ENCODE results near the gene SLC29A3.

SLC29A3 gene

DNA sequence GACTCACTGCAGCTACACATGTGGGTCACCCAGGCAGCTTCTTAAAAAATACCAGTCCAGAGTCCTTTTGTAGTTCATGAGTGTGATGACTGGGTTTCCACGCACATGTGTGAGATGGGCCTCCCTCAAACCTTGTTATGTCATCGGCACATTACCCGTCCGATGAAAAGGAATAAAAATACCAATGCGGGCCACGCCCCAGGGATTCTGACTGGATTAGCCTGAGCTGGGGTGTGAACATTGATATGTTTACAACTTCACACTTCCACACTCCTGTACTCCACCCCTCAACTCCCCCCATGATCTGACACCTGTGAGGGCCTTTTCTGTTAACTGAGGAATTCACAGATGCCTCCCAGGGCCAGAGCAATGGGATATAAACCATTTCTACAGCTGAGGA, 6.2 kb downstream of the SLC29A3 start:
- no peak for DNase-seq

DNA sequence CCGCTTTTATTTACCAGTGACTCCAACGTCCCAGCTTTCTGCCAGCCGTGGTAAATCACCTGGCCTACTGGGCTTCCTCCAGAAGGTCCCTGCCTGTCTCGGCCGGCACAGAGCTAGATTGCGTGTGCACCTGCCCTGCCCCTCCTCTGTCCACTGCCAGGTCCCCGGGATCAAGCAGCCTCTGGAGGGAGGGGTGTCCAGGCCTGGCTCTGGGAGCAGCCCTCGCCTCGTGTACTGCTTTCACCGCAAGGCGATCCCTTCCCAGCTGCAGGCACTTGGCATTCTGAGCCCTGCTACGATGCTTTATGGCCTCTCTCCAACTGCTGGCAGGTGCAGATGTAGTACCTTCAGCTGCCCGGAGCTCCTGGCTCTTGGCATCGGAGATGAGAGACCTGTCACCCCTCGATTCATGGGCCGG, 7.4 kb downstream of the SLC29A3 start:
- no peak for DNase-seq

DNA sequence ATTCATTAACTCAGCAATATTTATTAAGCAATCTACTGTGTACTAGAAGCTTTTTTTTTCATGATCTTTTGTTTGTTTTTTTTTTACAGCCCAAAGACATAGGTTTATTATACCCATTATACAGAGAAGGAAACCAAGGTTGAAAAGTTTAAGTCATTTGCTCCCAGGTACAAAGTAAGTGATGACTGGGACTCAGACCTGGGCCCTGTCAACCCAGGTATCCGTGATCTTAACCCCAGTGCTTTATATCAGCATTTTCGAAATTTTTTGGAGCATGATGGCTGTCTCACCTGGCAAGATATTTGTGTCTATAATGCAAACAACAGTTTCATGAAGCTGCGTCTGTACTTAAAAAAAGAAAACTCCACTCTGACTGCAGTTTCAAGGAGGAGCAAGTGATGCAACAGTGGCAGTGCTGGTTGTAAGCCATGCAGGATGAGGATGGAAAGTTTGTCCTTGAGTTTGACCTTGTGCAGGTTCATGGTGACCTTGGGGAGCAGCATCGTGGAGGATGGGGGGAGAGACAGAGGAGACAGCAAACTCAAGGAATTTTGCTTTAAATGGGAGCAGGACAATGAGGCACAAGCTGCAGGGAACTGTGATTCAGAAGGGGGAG, 11.8 kb downstream of the SLC29A3 start:
- DNase-seq, result no peak

DNA sequence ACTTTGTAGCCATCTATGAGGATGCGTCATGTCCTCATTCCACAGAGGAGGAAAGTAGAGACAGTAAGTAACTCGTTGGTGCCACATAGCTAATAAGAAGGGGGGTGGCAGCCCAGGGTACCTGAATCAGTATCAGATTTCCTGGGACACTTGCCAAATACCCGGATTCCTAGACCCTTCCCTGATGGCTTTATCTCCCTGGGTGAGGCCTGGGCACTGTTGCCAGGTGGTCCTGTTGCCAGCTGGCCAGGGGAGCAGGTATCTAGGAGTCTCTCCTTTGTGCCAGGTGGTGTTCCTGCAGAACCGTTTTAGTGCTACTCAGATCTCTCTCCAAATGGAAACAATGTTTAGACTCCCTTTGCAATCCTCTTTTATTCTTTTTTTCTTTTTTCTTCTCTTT, 12.7 kb downstream of the SLC29A3 start:
- no peak for DNase-seq

DNA sequence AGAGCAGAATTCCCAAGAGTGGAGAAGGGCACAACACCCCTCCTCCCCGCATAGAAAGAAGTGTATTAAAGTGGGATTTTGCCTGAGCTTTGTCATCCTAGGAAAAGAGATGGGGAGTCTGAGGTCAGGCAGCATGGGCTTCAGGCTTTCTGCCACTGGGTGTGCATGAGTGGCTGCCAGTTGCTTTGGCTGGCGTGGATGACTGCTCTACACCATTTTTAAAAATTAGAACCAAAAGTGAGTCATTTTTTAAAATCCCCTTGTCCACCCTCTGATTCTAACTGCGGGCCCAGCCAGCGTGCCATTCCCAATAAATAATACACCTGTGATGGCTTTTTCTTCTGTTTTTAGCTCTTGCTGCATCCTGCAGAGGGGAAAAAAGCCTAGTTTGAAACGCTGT, 13.4 kb downstream of the SLC29A3 start:
- no peak for DNase-seq

DNA sequence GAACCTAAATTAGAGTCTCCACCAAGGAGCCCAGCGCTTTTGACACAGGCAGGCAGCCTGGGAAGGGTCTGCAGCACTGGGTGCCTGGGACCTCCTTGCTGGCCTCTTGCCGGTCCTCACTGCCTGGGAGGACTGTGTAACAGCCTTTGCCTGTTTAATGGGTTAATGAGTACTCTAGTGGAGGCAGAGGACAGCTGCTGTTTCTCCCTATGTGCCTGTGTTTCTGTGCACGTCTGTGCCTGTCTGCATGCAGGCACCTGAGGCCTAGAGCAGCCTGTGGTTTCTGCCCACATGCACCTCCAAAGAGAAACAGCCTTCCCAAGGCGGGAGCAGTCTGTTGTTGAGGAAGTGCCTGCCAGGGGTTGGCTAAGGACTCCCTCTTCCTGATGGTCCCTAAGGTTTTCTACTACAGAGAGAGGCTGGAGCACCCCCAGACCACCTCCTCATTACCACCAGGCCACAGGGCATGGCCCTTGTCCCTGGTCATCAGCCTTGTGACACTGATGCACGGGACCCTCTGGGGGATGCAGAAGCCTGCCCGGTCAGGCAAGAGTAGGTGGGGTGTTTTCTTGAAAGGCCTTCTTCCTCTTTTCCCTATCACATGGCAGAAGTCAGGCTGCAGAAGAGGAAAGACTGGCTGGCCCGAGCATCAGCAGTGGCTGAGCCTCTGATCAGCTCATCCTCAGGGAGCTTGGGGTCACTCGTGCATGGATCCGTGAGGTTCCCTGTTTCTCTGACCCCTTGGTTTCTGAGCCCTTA, 14.2 kb downstream of the SLC29A3 start:
- DNase-seq, result peak; percentile 80 to 82

DNA sequence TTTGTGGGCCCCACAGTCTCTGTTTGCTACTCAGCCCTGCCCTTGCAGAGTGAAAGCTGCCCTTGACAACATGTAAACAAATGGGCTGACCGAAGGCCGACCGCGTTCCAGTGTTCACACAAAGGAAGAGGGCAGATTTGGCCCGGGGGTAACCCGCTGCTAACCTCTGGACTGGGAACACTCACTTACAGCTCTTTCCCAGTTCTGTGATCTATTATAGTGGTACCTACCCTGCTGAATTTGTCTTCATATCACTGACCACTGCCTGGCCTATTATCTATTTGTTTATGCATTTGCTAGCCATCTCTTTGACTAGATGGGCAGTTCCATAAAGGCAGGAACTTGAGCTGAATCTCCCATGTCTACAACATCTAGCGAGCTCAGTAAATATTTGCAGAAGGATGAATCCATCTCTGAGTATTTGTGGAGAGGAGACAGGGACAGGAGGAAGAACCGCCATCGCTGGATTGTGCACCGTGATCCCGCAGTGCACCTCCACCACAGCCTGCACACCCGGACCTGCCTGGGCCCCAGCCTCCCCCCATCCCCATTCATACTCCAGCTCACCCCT, 15.2 kb downstream of the SLC29A3 start:
- no peak for DNase-seq

DNA sequence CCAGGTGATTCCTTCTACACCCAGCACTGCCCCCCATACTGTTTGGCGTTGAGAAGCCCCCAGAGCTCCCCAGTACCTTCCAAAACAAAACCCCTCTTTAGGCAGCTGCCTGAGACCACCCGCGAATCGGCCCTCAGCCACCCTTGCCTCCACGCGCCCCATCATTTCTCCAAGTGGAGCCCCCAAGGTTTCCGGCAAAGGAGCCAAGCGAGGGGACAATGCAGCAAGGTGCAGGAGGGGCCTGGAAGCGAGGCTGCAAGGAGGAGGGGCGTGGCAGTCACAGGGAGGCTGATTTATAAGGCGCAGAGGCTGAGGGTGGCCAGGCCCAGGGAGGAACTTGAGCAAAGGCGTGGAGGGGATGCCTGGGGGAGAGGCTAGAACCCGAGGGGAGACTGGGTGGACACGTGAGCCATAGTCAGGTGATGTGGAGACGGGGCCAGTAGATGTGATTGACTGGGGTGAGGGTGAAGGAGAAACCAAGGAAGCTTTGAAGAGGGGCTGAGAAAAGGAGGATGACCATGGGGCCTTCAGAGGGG, 16.2 kb downstream of the SLC29A3 start:
- DNase-seq, result no peak

DNA sequence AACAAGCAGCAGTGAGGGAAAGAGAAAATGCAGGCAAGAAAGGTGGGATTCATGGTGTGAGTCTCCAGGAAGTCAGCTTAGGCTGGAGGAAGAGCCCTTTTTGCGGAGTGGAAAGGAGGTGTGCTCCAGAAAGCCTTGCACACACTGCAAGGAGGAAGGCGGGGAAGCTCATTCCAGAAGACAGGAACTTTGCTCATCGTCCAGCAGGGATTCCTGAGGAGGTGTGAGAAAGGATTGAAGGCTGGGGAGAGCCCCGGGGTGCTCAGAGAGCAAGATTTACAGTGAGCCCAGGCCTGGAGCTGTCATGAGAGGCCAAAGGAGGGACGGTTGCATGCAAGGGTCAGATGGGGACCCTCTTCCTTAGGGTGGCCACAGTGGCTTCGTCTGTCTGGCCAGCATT, 17.6 kb downstream of the SLC29A3 start:
- no peak for DNase-seq

DNA sequence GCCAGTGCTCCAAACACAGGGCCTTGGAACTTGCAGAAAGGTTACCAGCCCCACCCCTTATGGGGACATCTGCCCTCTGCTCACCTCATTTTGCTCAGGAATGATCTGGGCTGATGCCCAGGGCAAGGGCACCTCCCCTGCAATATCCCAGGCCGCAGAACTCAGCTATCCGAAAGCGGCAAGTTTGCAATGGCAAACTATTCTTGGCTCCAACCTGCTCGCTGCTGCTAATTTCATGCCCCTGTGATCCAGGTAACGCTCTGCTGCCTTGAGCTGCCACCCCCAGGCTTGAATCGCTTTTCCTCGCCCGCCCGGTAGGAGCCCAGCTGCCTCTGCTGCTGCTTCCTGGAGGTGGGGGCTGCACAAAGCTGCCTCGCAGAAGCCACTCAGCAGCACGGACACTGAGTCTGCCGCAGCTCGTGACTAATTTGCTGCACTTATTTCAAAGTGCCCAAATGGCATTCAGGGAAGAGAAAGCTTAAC, 18.2 kb downstream of the SLC29A3 start:
- no peak for DNase-seq

DNA sequence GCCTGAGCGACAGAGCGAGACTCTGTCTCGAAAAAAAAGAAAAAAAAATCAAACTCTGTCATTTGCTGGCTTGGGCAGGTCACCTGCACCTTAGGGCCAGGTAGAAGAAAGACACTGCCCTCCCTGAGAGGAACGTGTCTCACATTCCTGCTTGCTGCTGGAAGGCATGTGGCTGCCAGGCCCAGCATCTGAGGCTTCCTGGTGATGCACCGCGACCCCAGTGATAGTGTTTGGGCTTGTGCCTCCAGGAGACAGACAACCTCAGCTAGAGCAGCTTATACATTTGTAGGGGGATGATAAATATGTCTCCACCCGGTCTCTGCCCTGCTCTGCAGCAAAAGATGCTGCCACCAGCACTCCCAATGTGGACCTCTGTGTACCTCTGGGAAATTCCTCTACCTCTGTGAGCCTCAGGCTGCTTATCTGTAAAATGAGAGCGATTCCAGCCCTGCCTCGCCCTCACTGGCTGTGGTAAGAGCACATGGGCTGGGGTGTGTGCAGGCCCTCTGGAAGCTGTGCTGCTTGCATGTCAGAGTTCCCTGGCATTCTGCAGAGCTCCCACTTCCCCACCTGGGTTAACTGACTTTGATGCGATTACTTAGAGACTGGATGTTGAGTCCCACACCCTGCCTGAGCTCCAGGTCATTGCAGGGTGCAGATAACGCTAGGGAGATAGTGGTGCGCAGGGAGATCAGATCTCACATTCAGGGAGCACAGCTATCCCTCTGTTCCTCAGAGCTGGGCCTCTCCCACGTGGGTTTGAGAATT, 19.9 kb downstream of the SLC29A3 start:
- DNase-seq, result no peak

DNA sequence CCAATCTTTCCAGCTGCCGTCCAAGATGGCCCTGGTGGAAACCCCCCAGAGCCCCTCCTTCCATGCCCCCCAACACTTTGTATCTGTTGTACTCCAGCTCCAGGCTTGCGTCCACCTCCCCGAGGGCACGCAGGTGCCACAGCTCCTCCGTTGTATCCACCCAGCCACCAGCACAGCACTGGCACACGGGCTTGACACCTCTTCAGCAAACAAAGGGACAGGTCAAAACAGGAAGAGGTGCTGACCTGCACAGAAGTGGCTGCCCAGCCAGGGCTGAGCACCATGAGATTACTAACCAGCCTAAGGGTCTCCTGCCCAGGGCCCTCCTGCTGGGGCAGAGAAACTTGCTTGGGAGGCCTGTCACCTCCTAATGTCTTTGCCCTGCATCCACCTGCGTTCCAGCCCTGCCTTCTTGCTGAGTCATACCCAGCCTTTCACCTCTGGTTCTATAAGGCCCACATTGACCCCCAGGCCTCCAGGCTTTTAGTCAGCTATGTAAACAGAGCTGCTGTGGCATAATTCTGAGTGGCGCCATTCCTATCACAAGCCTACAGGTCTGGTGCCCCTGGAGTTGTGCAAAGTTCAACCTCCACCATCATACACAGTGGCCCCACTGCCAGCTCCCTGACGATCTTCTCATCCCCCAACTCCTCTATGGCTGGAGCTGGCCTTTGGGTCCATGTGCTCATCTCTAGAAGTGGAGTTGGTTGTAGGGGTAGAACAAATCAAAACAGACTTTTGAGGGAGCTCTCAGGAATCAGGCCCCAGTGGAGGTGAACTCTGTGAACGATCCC, 20.9 kb downstream of the SLC29A3 start:
- DNase-seq, result no peak

DNA sequence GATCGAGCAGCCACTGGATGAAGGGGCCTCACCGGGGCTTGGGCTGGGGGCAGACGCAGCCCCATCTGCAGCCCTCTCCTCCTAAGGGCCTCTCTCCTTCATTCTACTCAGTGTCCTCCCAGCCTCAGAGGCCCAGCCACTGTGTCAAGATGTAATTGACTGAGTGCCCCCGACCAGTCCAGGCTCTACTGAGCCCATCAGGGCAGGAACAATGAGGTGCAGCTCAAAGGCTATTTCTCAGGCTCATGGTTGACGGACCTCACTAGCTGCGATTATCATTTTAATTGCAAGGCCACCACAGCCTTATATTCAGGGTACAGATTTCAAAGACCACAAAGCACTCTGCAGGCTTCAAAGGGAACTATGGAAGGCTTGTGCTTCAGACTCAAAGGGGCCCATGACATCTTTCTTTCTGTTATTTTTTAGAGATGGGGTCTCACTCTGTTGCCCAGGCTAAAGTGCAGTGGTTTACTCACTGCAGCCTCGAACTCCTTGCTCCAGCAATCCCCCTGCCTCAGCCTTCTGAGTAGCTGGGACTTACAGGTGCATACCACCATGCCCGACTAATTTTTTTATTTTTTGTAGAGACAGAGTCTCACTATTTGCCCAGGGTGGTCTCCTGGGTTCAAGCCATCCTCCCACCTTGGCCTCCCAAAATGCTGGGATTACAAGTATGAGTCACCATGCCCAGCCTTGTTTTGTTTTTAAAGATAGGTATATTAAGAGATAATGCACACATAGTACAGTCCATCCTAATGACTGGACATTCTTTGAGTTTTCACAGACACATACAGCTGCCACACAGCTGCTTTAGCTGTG, 23.7 kb downstream of the SLC29A3 start:
- DNase-seq, result no peak

DNA sequence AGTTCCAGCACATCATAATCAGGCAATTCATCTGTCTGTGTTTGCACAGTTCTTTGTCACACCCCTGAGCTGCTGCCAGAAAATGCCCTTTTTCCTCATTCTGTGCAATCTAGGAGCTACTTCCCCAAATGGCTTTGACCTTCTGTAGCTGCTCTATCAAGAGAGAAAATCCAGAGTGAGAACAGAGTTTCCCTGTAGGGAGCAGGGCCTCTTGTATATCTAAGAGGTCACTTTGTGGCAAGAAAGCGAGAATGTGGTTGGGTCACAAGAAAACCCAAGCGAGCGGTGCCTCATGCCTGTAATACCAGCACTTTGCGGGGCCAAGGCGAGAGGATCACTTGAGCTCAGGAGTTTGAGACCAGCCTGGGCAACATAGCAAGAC, 24.3 kb downstream of the SLC29A3 start:
- DNase-seq, result peak; percentile 75 to 78

DNA sequence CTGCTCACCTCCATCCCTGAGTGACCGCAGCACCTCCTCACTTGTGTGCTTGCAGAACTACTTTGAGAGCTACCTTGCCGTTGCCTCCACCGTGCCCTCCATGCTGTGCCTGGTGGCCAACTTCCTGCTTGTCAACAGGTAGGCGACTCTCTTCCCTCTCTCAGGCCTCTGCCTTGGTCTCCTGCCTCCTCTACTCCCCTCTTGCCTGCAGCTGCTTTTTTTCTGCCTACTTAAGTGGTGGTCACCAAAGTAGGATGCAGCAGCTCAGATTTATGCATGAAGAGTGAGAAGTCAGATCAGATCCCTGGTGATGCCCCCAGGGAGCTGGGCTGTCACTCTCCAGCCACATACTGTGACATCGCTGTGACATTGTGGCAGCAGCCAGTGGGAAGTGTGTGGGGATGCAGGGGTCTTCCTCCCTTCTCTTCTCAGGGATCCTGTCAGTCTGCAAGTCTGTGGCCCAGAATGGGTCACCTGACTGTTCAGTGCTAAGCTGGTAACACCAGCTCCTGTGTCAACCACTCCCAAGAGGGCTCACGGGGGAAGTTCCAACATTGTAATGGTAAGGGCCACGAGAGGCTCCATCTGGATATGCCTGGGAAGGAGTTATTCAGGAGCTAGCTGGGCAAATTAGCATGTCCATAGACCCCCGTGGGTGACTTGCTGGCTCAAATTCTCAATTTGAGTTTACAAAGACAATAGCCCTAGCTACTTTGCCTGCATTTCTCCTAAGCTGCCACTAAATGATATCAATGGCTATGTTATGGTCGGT, 25.3 kb downstream of the SLC29A3 start:
- DNase-seq, result no peak

DNA sequence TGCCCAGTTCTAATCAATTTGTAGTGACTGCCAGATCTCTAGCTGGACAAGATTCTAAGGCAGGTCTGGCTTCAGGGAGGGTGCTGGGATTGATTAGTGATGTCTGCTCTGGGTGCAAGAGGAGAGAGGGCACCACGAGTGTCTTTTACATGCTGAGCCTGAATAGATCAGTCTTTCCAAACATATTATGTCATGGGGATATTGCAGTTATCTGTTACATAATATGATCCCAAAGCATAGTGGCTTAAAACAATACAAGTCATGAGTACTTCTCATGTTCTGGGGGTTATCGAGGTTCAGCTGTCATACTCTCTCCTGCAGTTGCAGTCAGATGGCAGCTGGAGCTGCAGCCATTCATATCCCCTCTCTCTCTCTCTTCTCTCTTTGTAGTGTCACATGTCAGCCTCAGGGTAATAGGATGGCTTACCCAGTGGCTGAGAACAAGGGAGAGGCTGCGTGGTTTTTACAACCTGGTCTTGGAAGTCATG, 26.0 kb downstream of the SLC29A3 start:
- no peak for DNase-seq

DNA sequence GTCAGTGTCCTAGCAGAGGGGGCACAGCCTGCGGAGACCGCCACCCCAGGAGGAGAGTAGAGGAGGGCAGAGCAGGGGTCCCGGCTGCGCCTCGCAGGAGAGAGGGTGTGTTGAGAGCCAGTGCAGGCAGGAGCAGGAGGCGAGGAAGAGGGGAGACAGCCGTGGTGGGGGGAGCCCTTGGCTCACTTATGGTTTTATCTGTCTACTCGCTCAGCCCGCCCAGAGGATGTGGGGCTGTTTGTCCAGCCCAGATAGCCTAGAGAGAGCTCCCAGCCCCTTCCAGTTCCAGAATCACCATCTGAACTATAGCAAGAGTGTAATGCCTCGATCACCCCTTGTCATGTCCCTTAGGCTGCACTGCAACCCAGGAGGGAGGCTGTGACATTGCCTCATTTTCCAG, 26.6 kb downstream of the SLC29A3 start:
- DNase-seq, result no peak

DNA sequence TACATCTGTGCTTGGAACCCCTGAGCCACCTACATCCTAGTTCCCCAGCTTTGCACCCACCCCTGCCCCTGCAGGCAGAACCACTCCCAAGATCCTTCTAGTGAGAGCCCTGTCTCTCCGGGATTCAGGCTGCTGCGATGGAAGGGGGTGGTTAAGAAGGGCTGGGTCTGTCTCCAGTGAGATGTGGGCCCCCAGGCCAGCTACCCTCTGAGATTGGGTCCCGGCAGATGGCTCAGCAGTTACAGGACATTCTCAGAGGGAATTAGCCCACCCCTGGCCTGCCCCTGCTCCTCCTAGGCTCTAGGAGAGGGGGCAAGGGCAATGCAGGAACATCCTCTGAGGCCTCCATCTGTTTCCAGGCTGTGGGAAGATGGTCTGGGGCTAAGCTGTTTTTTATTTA, 27.7 kb downstream of the SLC29A3 start:
- DNase-seq, result no peak

DNA sequence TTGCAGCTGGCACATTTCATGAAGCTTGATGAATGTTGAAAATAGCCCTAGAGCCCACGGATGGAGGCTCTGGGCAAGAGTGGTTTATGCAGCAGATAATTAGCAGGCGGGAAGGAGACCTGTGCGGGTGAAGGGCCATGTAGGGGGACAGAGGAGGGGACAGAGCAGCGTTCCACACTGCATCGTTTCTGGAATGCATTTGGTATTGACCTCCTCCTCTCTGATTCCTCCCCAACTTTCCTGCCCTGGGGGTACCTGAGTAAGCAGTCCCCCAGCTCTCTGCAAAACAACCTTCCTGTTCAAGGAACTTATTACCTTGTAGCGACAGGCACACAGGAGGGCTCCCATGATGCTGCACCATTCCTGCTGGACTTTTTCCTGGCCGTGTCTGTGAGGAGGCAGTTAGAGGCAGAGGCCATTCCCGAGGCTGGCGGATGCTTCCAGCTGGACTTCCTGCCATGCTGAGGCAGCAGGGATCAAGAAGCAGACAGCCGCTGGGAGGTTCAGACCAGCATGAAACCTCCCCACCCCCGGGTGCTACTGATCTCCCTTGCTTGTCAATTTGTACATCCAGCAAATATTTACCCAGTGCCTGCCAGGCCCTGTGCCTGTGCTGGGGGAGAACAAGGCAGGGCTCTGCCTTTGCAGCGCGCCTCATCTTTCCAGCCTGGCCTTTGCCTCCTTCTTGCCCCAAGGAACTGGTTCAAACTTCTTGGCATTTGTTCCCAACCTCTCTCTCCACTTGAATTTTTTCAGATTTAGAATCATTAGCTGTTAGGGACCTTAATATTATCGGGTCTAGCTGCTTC, 28.7 kb downstream of the SLC29A3 start:
- DNase-seq, result no peak

DNA sequence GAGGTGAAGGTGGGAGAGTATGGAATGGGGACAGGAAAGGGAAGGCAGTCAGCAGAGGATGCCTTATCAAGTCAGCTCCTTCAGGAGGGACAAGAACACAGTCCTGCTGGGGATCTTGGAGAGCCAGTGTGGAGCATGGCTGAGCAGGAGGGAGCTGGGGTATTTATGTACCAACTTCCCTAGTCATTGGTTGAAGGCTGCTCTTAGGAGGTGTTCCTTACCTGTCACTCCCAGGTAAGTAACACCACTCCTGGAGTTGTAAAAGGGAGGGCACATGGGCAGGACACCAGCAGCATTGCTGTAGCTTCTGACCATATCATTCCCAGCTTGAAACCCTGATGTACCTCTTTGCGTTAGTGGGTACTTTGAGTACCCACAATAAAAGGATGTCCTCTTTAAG, 29.8 kb downstream of the SLC29A3 start:
- no peak for DNase-seq

All from Kasumi-1 (cell line).